Caco-2 (cell line): ENCODE data around the gene ATG10. TPM values are rescaled to one million over a fixed set of nuclear protein-coding genes. Genes with fewer than 3 reads are reported as not detected.

Experiments
- BruUV-seq: library from RNA; stranded (reverse); fragments of 400-500 nt; replicated peaks from 2 replicates; lab custom pipeline; 2021; lab: Mats Ljungman, UMichigan
- CTCF ChIA-PET: fragments of 300-600 bp; sonication (Branson Sonifier 250); formaldehyde crosslinking; loops from one replicate; lab custom pipeline; 2022; ENCODE audit warnings: antibody characterized with exemption; lab: Charles Lee
- POLR2A ChIA-PET: fragments of 300-600 bp; sonication (Branson Sonifier 250); formaldehyde crosslinking; loops from one replicate; lab custom pipeline; 2022; ENCODE audit warnings: antibody characterized with exemption; lab: Charles Lee
- DNase-seq, 2 experiments: peaks; one replicate each; pipeline versions ENCODE4 v3.0.0 to v3.0.0-alpha.2; 2020 to 2022
- H3K27me3 ChIP-seq: replicated peaks from 2 replicates; pipeline ENCODE4 v1.6.0; 2011; ENCODE audit warnings: low read length; ENCODE audit not compliant: control insufficient read depth, insufficient read depth
- H3K36me3 ChIP-seq: 2 replicates; pipeline ENCODE4 v1.5.1; 2011; ENCODE audit warnings: low read length; ENCODE audit not compliant: control insufficient read depth, insufficient read depth
- H3K4me1 ChIP-seq: fragments of 250-450 bp; sonication (Bioruptor Pico); 2 replicates; pipeline ENCODE4 v1.5.1; 2020; ENCODE audit warnings: mild to moderate bottlenecking
- H3K4me3 ChIP-seq: 2 replicates; pipeline ENCODE4 v1.5.1; 2011; ENCODE audit warnings: low read depth, mild to moderate bottlenecking, control low read depth, low read length
- H3K9me3 ChIP-seq: fragments of 250-450 bp; sonication (Bioruptor Pico); 2 replicates; pipeline ENCODE4 v1.5.1; 2020; ENCODE audit warnings: mild to moderate bottlenecking, moderate library complexity
- H3K27ac Mint-ChIP-seq: one replicate; pipeline ENCODE4 v1.8.0; 2022; ENCODE audit warnings: mixed read lengths; ENCODE audit not compliant: unreplicated experiment
- H3K27me3 Mint-ChIP-seq: one replicate; pipeline ENCODE4 v1.8.0; 2022; ENCODE audit warnings: mixed read lengths; ENCODE audit not compliant: insufficient read depth, unreplicated experiment
- H3K36me3 Mint-ChIP-seq: one replicate; pipeline ENCODE4 v1.8.0; 2022; ENCODE audit warnings: mild to moderate bottlenecking, mixed read lengths; ENCODE audit not compliant: insufficient read depth, unreplicated experiment
- H3K4me1 Mint-ChIP-seq: one replicate; pipeline ENCODE4 v1.8.0; 2022; ENCODE audit warnings: low read depth, mixed read lengths; ENCODE audit not compliant: unreplicated experiment
- H3K4me3 Mint-ChIP-seq: one replicate; pipeline ENCODE4 v1.8.0; 2022; ENCODE audit warnings: mild to moderate bottlenecking, moderate library complexity, mixed read lengths; ENCODE audit not compliant: unreplicated experiment
- H3K9me3 Mint-ChIP-seq: one replicate; pipeline ENCODE4 v1.8.0; 2022; ENCODE audit warnings: mixed read lengths; ENCODE audit not compliant: unreplicated experiment
- CTCF ChIP-seq, 2 experiments: fragments of 200-600 bp in 1 of 2; IDR thresholded peaks; 1 replicate in 1 of 2; 2 replicates in 1 of 2; pipeline versions ENCODE4 v1.5.1 to v1.8.0; 2011 to 2022; ENCODE audit warnings: antibody characterized with exemption in 1 of 2, control low read depth in 1 of 2, inconsistent platforms in 1 of 2, low read depth in 1 of 2, low read length in 1 of 2, mild to moderate bottlenecking in 1 of 2, moderate library complexity in 1 of 2; ENCODE audit not compliant: insufficient read depth in 1 of 2, severe bottlenecking in 1 of 2, unreplicated experiment in 1 of 2
- intact Hi-C: fragments of 100-400 bp; cut with micrococcal nuclease; formaldehyde crosslinking; loops from one replicate; pipeline ENCODE4 v1.10.0; 2022; ENCODE audit not compliant: unreplicated experiment
- total RNA-seq: library from RNA; stranded (reverse); gene quantifications from 2 replicates; pipeline ENCODE4 v1.2.3, GENCODE V29; 2022

ATG10 gene
- total RNA-seq, 1 experiment from 2014 or later = 5.8 TPM

GRCh38 chr5:82164977-82165713, 193.3 kb downstream of the ATG10 start:
- Mint-ChIP-seq H3K36me3 (no peaks in the 10 kb centered on the region), H3K27ac (no peak overlapping the region), H3K27me3 (no peaks in the 10 kb centered on the region), H3K4me1 (peaks cover 7% of the 10 kb centered on the region), H3K4me3 (no peak overlapping the region), H3K9me3 (no peaks in the 10 kb centered on the region)
- no peak for DNase-seq
- ChIA-PET CTCF (interaction anchor here (0.6 to 1.6 kb wide), 14 partner anchors 14 to 865 kb away, joined by 3 to 9 read pairs (median 3); partner anchors contain the start of genes SSBP2 and ZCCHC9), POLR2A (interaction anchor here (1.0 kb wide), 1 partner anchor 314 kb away, joined by 3 read pairs; no protein-coding TSS in a partner anchor)
- peaks cover 5% of the 10 kb centered on the region for H3K4me1 ChIP-seq
- TF ChIP-seq CTCF (IDR thresholded peaks at IDR 0.05; ENCODE audit: insufficient read depth in 1 of 2, low read depth in 1 of 2, low read length in 1 of 2, severe bottlenecking in 1 of 2, unreplicated experiment in 1 of 2) = no peak
- H3K36me3 ChIP-seq = no peaks in the 10 kb centered on the region
- no peak overlapping the region for H3K4me3 ChIP-seq
- H3K27me3 ChIP-seq = no peaks in the 10 kb centered on the region
- BruUV-seq = no TSS peak
- intact Hi-C loops = loop anchor here (2.0 to 5.0 kb wide), 2 partner anchors 414 to 738 kb away; partner anchors contain the start of gene SSBP2
- no peaks in the 10 kb centered on the region for H3K9me3 ChIP-seq

- Mint-ChIP-seq H3K4me3 (no peak overlapping the region), H3K36me3 (no peaks in the 10 kb centered on the region), H3K27me3 (no peaks in the 10 kb centered on the region), H3K9me3 (no peaks in the 10 kb centered on the region), H3K27ac (no peak overlapping the region), H3K4me1 (peaks cover 7% of the 10 kb centered on the region)
- POLR2A ChIA-PET = interaction anchor here (0.5 to 1.0 kb wide), 2 partner anchors 314 to 404 kb away, joined by 3 read pairs; no protein-coding TSS in a partner anchor
- CTCF ChIA-PET = interaction anchor here (0.6 to 1.6 kb wide), 12 partner anchors 15 to 864 kb away, joined by 3 to 9 read pairs (median 3); partner anchors contain the start of genes SSBP2 and ZCCHC9
- no peaks in the 10 kb centered on the region for H3K9me3 ChIP-seq
- DNase-seq = peak; percentile 53 to 55
- no peak overlapping the region for H3K4me3 ChIP-seq
- intact Hi-C loops = loop anchor here (1.0 to 5.0 kb wide), 6 partner anchors 57 to 739 kb away; partner anchors contain the start of gene SSBP2
- no peaks in the 10 kb centered on the region for H3K27me3 ChIP-seq
- no TSS peak for BruUV-seq
- no peaks in the 10 kb centered on the region for H3K36me3 ChIP-seq
- peaks cover 5% of the 10 kb centered on the region for H3K4me1 ChIP-seq
- peak; percentile 57 to 63 for TF ChIP-seq CTCF (IDR thresholded peaks at IDR 0.05; ENCODE audit: insufficient read depth in 1 of 2, low read depth in 1 of 2, low read length in 1 of 2, severe bottlenecking in 1 of 2, unreplicated experiment in 1 of 2)
Measured at GRCh38 chr5:82165740-82166530, 194.1 kb downstream of the ATG10 start.

- H3K4me1 Mint-ChIP-seq = peaks cover 7% of the 10 kb centered on the region
- H3K36me3 Mint-ChIP-seq = no peaks in the 10 kb centered on the region
- POLR2A ChIA-PET = no interaction called here
- no peaks in the 10 kb centered on the region for H3K9me3 Mint-ChIP-seq
- Histone ChIP-seq H3K27me3 (no peaks in the 10 kb centered on the region), H3K9me3 (no peaks in the 10 kb centered on the region), H3K36me3 (no peaks in the 10 kb centered on the region), H3K4me1 (peaks cover 5% of the 10 kb centered on the region), H3K4me3 (no peak overlapping the region)
- no TSS peak for BruUV-seq
- no peak overlapping the region for H3K4me3 Mint-ChIP-seq
- H3K27ac Mint-ChIP-seq = no peak overlapping the region
- intact Hi-C loops = loop anchor here (2.0 to 5.0 kb wide), 3 partner anchors 59 to 740 kb away; no protein-coding TSS in a partner anchor
- no peak for TF ChIP-seq CTCF (IDR thresholded peaks at IDR 0.05; ENCODE audit: insufficient read depth in 1 of 2, low read depth in 1 of 2, low read length in 1 of 2, severe bottlenecking in 1 of 2, unreplicated experiment in 1 of 2)
- H3K27me3 Mint-ChIP-seq = no peaks in the 10 kb centered on the region
- CTCF ChIA-PET = no interaction called here
- no peak for DNase-seq
Measured at GRCh38 chr5:82167372-82167935, 195.6 kb downstream of the ATG10 start.
